Measurements from ENCODE around the gene IL32.
A peak's percentile ranks its signal among the peaks of the same experiment; 100 is the strongest.

The IL32 gene

GRCh38 chr16:3065069-3065741 lies at the start of gene IL32:
Gene IL32 (plus strand): TSS chr16:3065640. CDS start chr16:3065812, 172 bp downstream.
- FAIRE-seq: no peak

GRCh38 chr16:3015865-3016521 lies 49.4 kb upstream of the IL32 start:
- no peak for FAIRE-seq

- no peak for FAIRE-seq
Observed at GRCh38 chr16:3017344-3017743, 48.1 kb upstream of the IL32 start.

GRCh38 chr16:3017794-3018506 lies 47.5 kb upstream of the IL32 start, which contains the start of gene CLDN6:
Gene CLDN6 (minus strand): TSS chr16:3018183. CDS start chr16:3016021, 2,162 bp downstream.
- no peak for FAIRE-seq

- no peak for FAIRE-seq
Observed at GRCh38 chr16:3019594-3020246, 45.7 kb upstream of the IL32 start.

- no peak for FAIRE-seq
Observed at GRCh38 chr16:3020247-3020603, 45.2 kb upstream of the IL32 start, which contains the start of gene TNFRSF12A. Gene TNFRSF12A (plus strand): TSS chr16:3020368. CDS start chr16:3020398, 30 bp downstream.

GRCh38 chr16:3020604-3021448 lies 44.6 kb upstream of the IL32 start:
- FAIRE-seq: no peak

- FAIRE-seq: peak; percentile 94
Observed at GRCh38 chr16:3021449-3022207, 43.8 kb upstream of the IL32 start.

- FAIRE-seq: peak; percentile 96
Observed at GRCh38 chr16:3022208-3022683, 43.2 kb upstream of the IL32 start.

GRCh38 chr16:3022684-3023414 lies 42.6 kb upstream of the IL32 start:
- no peak for FAIRE-seq

- FAIRE-seq: no peak
Observed at GRCh38 chr16:3023415-3023668, 42.1 kb upstream of the IL32 start.

GRCh38 chr16:3023669-3024478 lies 41.6 kb upstream of the IL32 start, which contains the start of the genes HCFC1R1 and THOC6:
Gene HCFC1R1 (minus strand): TSS chr16:3023942. CDS start chr16:3023941, 1 bp downstream.
Gene THOC6 (plus strand): TSS chr16:3024035. CDS start chr16:3024327, 292 bp downstream.
- peak; percentile 95 for FAIRE-seq

- no peak for FAIRE-seq
Observed at GRCh38 chr16:3025032-3026002, 40.1 kb upstream of the IL32 start.

- FAIRE-seq: no peak
Observed at GRCh38 chr16:3026003-3026378, 39.4 kb upstream of the IL32 start.

GRCh38 chr16:3026609-3027488 lies 38.6 kb upstream of the IL32 start:
- FAIRE-seq: no peak

GRCh38 chr16:3027489-3027795 lies 38.0 kb upstream of the IL32 start:
- FAIRE-seq: no peak

GRCh38 chr16:3027983-3028715 lies 37.3 kb upstream of the IL32 start:
- no peak for FAIRE-seq

All from G401.6 (cell line).